Measurements from ENCODE around the gene NHERF2. TPM values are rescaled to one million over a fixed set of nuclear protein-coding genes. Genes with fewer than 3 reads are reported as not detected.

The NHERF2 gene
- total and polyA plus RNA-seq, 9 of the 15 experiments (the other 6 are each of a cell fraction or from before 2014, with no cell fraction given) = 0.15 to 42.0 (median 12.5) TPM

DNA sequence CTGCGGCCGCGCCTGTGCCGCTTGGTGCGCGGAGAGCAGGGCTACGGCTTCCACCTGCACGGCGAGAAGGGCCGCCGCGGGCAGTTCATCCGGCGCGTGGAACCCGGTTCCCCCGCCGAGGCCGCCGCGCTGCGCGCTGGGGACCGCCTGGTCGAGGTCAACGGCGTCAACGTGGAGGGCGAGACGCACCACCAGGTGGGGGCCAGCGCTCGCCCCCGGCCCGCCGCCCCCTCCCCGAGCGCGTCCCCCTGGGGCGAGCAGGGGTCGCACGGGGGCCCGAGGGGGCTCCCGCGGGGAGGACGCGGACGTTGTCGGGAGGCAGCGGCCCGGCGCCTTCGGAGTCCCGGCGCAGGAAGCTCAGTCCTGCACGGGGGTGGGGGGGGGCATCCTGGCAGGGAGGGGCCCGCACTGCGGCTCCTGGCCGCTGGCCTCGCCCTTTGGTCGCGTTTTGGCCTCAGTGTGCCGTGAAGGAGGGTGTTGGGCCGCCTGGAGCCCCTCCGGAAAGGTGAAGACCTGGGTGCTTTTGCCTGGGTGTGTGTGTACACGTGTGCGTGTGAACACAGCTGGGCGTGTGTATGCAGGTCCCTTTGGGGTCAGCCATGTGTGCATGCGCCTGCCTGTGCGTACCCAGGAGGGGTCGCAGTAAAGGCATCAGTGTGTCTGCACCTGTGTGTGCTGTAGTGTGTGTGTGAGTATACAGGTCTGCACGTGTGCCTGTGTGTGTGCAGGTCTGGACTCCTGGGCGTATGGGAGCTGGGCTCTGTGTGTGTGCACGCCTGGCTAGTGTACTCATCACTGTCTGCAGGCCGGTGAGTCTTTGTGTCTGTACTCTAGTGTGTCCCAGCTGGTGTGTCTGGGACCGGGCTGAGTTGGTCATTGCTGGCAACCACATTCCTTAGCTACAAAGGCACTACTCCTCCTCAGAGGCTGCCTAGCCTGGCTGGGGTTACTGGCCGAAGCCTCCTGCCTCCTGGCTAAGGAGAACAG, 615 bp downstream of the NHERF2 start (continued):
- peak in 1 of 2 experiments; percentile 100; a peak in 2 of 4 replicates for TF ChIP-seq KDM1A (IDR thresholded peaks at IDR 0.05)
- no peak for TF ChIP-seq SNIP1 (IDR thresholded peaks at IDR 0.05; ENCODE audit: low read depth)
- peak; percentile 50; the same call in 1 of the 2 replicates for TF ChIP-seq HDAC2 (IDR thresholded peaks at IDR 0.05)
- no peak for TF ChIP-seq RBFOX2 (IDR thresholded peaks at IDR 0.05; ENCODE audit: low read depth, low read length)
- TF ChIP-seq ESRRA (IDR thresholded peaks at IDR 0.05; ENCODE audit: borderline replicate concordance, low read depth) = no peak
- TF ChIP-seq SRF (CRISPR knock-in tag; IDR thresholded peaks at IDR 0.05) = no peak
- TF ChIP-seq POLR2AphosphoS5 (IDR thresholded peaks at IDR 0.05; ENCODE audit: control insufficient read depth, insufficient read depth, low read depth, low read length) = no peak
- TF ChIP-seq, protein P1, sequence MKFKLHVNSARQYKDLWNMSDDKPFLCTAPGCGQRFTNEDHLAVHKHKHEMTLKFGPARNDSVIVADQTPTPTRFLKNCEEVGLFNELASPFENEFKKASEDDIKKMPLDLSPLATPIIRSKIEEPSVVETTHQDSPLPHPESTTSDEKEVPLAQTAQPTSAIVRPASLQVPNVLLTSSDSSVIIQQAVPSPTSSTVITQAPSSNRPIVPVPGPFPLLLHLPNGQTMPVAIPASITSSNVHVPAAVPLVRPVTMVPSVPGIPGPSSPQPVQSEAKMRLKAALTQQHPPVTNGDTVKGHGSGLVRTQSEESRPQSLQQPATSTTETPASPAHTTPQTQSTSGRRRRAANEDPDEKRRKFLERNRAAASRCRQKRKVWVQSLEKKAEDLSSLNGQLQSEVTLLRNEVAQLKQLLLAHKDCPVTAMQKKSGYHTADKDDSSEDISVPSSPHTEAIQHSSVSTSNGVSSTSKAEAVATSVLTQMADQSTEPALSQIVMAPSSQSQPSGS (CRISPR knock-in tag; IDR thresholded peaks at IDR 0.05) = no peak
- no peak for TF ChIP-seq ZNF124 (CRISPR knock-in tag; IDR thresholded peaks at IDR 0.05)
- no peak for TF ChIP-seq SMAD1 (IDR thresholded peaks at IDR 0.05; ENCODE audit: low read depth, low read length, partially characterized antibody)
- peak; percentile 6 to 37; a peak in 1 of 4 replicates for TF ChIP-seq SIN3A (IDR thresholded peaks at IDR 0.05; ENCODE audit: borderline replicate concordance in 2 of 2, control insufficient read depth in 1 of 2, low read depth in 2 of 2, low read length in 2 of 2)
- TF ChIP-seq HLTF (IDR thresholded peaks at IDR 0.05) = no peak
- TF ChIP-seq CXXC5 (CRISPR knock-in tag; IDR thresholded peaks at IDR 0.05) = peak; percentile 51
- no peak for TF ChIP-seq ZNF644 (tag; IDR thresholded peaks at IDR 0.05; ENCODE audit: low read depth)
- peak; percentile 63; the same call in 1 of the 2 replicates for TF ChIP-seq GATAD2B (IDR thresholded peaks at IDR 0.05; ENCODE audit: borderline replicate concordance)
- TF ChIP-seq ZNF561 (CRISPR knock-in tag; conservative IDR thresholded peaks at IDR 0.05) = no peak
- TF ChIP-seq, protein P2, sequence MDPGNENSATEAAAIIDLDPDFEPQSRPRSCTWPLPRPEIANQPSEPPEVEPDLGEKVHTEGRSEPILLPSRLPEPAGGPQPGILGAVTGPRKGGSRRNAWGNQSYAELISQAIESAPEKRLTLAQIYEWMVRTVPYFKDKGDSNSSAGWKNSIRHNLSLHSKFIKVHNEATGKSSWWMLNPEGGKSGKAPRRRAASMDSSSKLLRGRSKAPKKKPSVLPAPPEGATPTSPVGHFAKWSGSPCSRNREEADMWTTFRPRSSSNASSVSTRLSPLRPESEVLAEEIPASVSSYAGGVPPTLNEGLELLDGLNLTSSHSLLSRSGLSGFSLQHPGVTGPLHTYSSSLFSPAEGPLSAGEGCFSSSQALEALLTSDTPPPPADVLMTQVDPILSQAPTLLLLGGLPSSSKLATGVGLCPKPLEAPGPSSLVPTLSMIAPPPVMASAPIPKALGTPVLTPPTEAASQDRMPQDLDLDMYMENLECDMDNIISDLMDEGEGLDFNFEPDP (CRISPR knock-in tag; IDR thresholded peaks at IDR 0.05) = no peak
- no peak for TF ChIP-seq ZNF830 (CRISPR knock-in tag; IDR thresholded peaks at IDR 0.05)
- TF ChIP-seq WHSC1 (IDR thresholded peaks at IDR 0.05; ENCODE audit: low read length) = no peak
- TF ChIP-seq, protein P3, sequence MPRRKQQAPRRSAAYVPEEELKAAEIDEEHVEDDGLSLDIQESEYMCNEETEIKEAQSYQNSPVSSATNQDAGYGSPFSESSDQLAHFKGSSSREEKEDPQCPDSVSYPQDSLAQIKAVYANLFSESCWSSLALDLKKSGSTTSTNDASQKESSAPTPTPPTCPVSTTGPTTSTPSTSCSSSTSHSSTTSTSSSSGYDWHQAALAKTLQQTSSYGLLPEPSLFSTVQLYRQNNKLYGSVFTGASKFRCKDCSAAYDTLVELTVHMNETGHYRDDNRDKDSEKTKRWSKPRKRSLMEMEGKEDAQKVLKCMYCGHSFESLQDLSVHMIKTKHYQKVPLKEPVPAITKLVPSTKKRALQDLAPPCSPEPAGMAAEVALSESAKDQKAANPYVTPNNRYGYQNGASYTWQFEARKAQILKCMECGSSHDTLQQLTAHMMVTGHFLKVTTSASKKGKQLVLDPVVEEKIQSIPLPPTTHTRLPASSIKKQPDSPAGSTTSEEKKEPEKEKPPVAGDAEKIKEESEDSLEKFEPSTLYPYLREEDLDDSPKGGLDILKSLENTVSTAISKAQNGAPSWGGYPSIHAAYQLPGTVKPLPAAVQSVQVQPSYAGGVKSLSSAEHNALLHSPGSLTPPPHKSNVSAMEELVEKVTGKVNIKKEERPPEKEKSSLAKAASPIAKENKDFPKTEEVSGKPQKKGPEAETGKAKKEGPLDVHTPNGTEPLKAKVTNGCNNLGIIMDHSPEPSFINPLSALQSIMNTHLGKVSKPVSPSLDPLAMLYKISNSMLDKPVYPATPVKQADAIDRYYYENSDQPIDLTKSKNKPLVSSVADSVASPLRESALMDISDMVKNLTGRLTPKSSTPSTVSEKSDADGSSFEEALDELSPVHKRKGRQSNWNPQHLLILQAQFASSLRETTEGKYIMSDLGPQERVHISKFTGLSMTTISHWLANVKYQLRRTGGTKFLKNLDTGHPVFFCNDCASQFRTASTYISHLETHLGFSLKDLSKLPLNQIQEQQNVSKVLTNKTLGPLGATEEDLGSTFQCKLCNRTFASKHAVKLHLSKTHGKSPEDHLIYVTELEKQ (CRISPR knock-in tag; IDR thresholded peaks at IDR 0.05) = no peak
- TF ChIP-seq ZNF212 (CRISPR knock-in tag; IDR thresholded peaks at IDR 0.05) = no peak

Measured in K562 (cell line).